Activated B cell treated with CpG ODN at 0.5 μM for 24 hours (primary cell): ENCODE data around the gene MPG. TPM values are rescaled to one million over a fixed set of nuclear protein-coding genes. Genes with fewer than 3 reads are reported as not detected.

Experiments
- ATAC-seq: fragments of 200-7000 bp; cut with Tn5 transposase; one replicate; pipeline ENCODE4 v1.10.0; 2021; ENCODE audit warnings: low read depth, mild to moderate bottlenecking, moderate library complexity
- CTCF ChIA-PET: fragments of 350-600 bp; sonication (Branson Sonifier 250); formaldehyde crosslinking; loops from one replicate; lab custom pipeline; 2021; ENCODE audit warnings: antibody characterized with exemption; lab: Charles Lee
- POLR2A ChIA-PET: fragments of 350-600 bp; sonication (Branson Sonifier 250); formaldehyde crosslinking; loops from one replicate; lab custom pipeline; 2021; ENCODE audit warnings: antibody characterized with exemption; lab: Charles Lee
- DNase-seq: peaks from one replicate; pipeline ENCODE4 v3.0.0; 2022
- H3K27ac Mint-ChIP-seq: one replicate; pipeline ENCODE4 v1.8.0; 2020; ENCODE audit warnings: mixed read lengths
- H3K27me3 Mint-ChIP-seq: one replicate; pipeline ENCODE4 v1.8.0; 2021; ENCODE audit warnings: mixed read lengths
- H3K36me3 Mint-ChIP-seq: one replicate; pipeline ENCODE4 v1.8.0; 2021; ENCODE audit warnings: low read depth, mixed read lengths
- H3K4me1 Mint-ChIP-seq: one replicate; pipeline ENCODE4 v1.8.0; 2021; ENCODE audit warnings: mixed read lengths
- H3K4me3 Mint-ChIP-seq: one replicate; pipeline ENCODE4 v1.8.0; 2020; ENCODE audit warnings: mild to moderate bottlenecking, mixed read lengths
- H3K9me3 Mint-ChIP-seq: one replicate; pipeline ENCODE4 v1.8.0; 2020; ENCODE audit warnings: mixed read lengths
- CTCF ChIP-seq: fragments of 200-600 bp; IDR thresholded peaks from one replicate; pipeline ENCODE4 v1.8.0; 2022; ENCODE audit warnings: antibody characterized with exemption, mild to moderate bottlenecking
- intact Hi-C: fragments of 100-400 bp; cut with micrococcal nuclease; formaldehyde crosslinking; loops from one replicate; pipeline ENCODE4 v1.15.1; 2024
- total RNA-seq: library from RNA; stranded (reverse); gene quantifications from 2 replicates; pipeline ENCODE4 v1.2.3, GENCODE V29; 2022

Gene MPG
- total RNA-seq, 1 donor from 2014 or later, result 51.7 TPM

DNA sequence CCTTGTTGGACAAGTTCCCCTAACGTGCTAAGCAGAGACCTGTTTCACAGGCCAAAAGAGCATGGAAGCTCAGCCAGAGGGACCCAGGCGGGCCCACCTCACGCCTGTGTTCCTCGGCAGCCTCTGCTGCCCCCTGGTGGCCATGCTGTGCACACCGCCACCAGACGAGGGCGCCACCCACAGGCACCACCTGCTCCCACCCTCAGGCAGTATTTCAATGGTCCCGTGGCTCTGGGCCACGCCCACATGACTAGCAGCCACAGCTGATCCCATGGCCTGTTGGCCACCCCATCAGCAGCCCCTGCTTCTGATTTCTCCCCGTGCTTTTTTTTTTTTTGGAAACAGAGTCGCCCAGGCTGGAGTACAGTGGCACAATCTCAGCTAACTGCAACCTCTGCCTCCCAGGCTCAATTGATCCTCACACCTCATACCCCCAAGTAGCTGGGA is 18.9 kb downstream of the MPG start:
- Mint-ChIP-seq H3K36me3 (peaks cover 35% of the 10 kb centered on the region), H3K4me1 (peaks cover 6% of the 10 kb centered on the region), H3K27ac (no peak overlapping the region), H3K27me3 (no peaks in the 10 kb centered on the region), H3K9me3 (no peaks in the 10 kb centered on the region), H3K4me3 (no peak overlapping the region)
- DNase-seq (peak; percentile 89), ATAC-seq (peak; percentile 99)
- intact Hi-C loops, result loop anchor here (1.0 kb wide), 2 partner anchors 13 to 32 kb away; no protein-coding TSS in a partner anchor
- TF ChIP-seq CTCF, result peak; percentile 70
- POLR2A ChIA-PET, result interaction anchor here (1.0 to 3.0 kb wide), 7 partner anchors 8 to 430 kb away, joined by 3 to 12 read pairs (median 5); partner anchors contain the start of genes CAPN15, MPG, POLR3K and SNRNP25
- CTCF ChIA-PET, result interaction anchor here (0.6 to 11.3 kb wide), 11 partner anchors 8 to 265 kb away, joined by 3 to 218 read pairs (median 12); partner anchors contain the start of genes MPG, POLR3K, RHBDF1 and SNRNP25

DNA sequence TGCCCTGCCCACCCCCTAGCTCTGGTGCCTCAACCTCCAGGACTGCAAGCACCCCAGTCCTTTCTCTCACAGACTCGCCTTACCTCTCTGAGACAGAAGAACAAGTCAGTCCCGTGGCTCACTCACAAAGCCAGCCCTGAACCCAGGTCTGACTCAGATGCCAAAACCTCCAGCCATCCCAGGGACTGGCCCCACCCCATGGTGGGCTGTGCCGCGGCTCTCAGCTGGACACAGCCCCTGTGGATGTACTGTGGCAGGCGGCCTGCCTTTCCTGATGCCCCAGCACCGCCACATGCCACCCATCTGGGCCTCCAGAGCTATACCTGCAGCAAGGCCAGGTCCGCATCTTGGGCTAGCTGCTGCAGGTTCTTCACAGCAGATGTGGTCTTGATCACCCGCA is 19.8 kb downstream of the MPG start:
- CTCF ChIA-PET, result interaction anchor here (2.0 to 11.3 kb wide), 5 partner anchors 9 to 34 kb away, joined by 6 to 218 read pairs (median 22); partner anchors contain the start of genes MPG and RHBDF1
- H3K4me1 Mint-ChIP-seq, result peaks cover 6% of the 10 kb centered on the region
- ATAC-seq, result no peak
- no peak for TF ChIP-seq CTCF
- peaks cover 37% of the 10 kb centered on the region for H3K36me3 Mint-ChIP-seq
- no peak overlapping the region for H3K4me3 Mint-ChIP-seq
- POLR2A ChIA-PET, result interaction anchor here (0.6 to 1.9 kb wide), 3 partner anchors 9 to 303 kb away, joined by 3 to 11 read pairs (median 3); partner anchors contain the start of gene MPG
- H3K9me3 Mint-ChIP-seq, result no peaks in the 10 kb centered on the region
- no peak overlapping the region for H3K27ac Mint-ChIP-seq
- H3K27me3 Mint-ChIP-seq, result no peaks in the 10 kb centered on the region
- DNase-seq, result no peak
- intact Hi-C loops, result loop anchor here (1.0 kb wide), 2 partner anchors 14 to 33 kb away; no protein-coding TSS in a partner anchor

DNA sequence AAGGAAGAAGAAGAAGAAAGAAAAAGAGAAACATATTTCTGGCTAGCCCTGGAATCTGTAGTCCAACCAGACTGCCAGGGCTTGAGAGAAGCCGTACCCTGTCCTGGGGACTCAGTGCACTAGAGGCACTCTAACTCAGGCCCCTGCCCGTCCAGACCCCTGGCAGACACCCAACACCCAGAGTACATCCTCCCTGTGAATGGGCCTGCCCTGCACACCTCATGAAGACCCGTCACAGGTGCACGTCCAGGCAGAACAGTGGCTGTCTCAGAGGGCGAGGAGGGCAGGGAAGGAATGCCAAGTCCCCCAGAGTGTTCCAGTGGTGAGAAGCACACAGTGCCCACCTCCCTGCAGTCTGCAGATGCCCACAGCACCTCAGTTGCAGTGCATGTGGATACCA is 23.0 kb downstream of the MPG start:
- ChIA-PET CTCF (no interaction called here), POLR2A (no interaction called here)
- peaks cover 40% of the 10 kb centered on the region for H3K36me3 Mint-ChIP-seq
- peaks cover 6% of the 10 kb centered on the region for H3K4me1 Mint-ChIP-seq
- intact Hi-C loops, result no loop called here
- no peak overlapping the region for H3K4me3 Mint-ChIP-seq
- no peak for TF ChIP-seq CTCF
- no peak for DNase-seq
- no peak for ATAC-seq
- H3K27ac Mint-ChIP-seq, result no peak overlapping the region
- no peaks in the 10 kb centered on the region for H3K9me3 Mint-ChIP-seq
- H3K27me3 Mint-ChIP-seq, result no peaks in the 10 kb centered on the region

DNA sequence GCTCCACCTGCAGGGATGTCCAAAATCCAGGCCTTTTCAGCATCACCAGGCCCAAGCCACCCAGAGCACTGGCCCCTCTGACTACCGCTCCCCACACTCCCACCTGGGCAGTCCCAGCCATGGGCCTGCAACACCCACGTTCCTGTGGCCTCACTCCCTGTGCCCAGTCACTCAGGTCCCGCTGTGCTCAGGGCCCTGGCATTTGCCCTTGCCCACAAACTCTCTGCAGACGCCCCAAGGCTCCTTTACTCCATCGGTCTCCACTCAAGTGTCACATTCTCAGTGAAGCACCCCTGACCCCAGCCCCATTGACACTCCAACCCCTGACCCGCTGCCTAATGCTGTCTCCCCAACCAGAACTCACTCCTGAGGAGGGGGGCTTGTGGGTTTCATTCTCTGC is 23.6 kb downstream of the MPG start:
- Mint-ChIP-seq H3K9me3 (no peaks in the 10 kb centered on the region), H3K4me3 (no peak overlapping the region), H3K27ac (no peak overlapping the region), H3K4me1 (peaks cover 6% of the 10 kb centered on the region), H3K27me3 (no peaks in the 10 kb centered on the region), H3K36me3 (peaks cover 41% of the 10 kb centered on the region)
- intact Hi-C loops, result no loop called here
- DNase-seq (no peak), ATAC-seq (no peak)
- TF ChIP-seq CTCF, result no peak
- CTCF ChIA-PET, result no interaction called here
- POLR2A ChIA-PET, result no interaction called here

- no peaks in the 10 kb centered on the region for H3K9me3 Mint-ChIP-seq
- no peak overlapping the region for H3K4me3 Mint-ChIP-seq
- ATAC-seq (no peak), DNase-seq (no peak)
- H3K27me3 Mint-ChIP-seq, result no peaks in the 10 kb centered on the region
- POLR2A ChIA-PET, result no interaction called here
- no peak overlapping the region for H3K27ac Mint-ChIP-seq
- H3K4me1 Mint-ChIP-seq, result no peaks in the 10 kb centered on the region
- intact Hi-C loops, result no loop called here
- H3K36me3 Mint-ChIP-seq, result peaks cover 40% of the 10 kb centered on the region
- TF ChIP-seq CTCF, result no peak
- CTCF ChIA-PET, result no interaction called here
Observed at GRCh38 chr16:102060-102855, 24.2 kb downstream of the MPG start.
